ENCODE measurements around the gene TNS1.

TNS1 gene

DNA sequence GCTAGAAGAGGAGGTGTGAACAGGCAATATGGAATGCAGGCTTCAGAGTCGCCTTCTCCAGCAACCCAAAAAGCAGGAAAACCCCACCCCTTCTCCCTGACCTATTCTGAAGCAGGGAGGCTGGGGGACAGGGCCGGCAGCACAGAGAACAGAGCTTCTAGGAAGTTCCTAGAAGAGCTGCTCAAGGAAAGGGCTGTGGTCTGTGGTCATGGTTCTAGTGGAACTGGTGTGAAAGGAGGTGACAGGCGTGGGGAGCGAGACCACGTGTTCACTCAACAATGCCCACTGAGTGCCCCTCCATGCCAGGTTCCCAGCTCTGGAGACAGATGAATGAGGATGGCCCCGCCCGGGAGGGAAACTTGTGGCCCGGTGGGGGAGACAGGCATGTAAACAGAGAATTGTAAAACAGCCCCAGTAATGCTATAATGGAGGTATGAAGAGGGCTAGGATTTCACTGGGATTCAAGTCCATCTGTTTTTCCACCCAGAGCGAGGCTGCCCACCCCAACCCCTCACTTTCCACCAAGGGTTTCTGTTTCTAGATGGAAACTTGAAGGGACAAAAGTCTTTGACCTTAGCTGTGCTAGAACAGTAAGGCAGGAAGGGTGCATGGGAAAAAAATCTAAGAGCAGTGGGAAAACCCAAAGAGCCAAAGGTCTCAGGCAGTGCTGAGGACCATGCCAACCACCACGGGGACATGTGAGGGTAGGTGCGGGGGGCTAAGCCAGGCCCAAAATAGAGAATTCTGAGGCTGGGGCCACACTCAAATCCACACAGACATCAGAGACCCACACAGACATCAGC is 71.8 kb downstream of the TNS1 start:
- DNase-seq (ENCODE audit: low read depth, low spot score), result peak; percentile 44

- peak; percentile 53 for DNase-seq (ENCODE audit: low read depth, low spot score)
Observed at GRCh38 chr2:217929757-217930707, 72.8 kb downstream of the TNS1 start.

GRCh38 chr2:217929272-217929671 is 73.5 kb downstream of the TNS1 start:
- no peak for DNase-seq (ENCODE audit: low read depth, low spot score)

DNA sequence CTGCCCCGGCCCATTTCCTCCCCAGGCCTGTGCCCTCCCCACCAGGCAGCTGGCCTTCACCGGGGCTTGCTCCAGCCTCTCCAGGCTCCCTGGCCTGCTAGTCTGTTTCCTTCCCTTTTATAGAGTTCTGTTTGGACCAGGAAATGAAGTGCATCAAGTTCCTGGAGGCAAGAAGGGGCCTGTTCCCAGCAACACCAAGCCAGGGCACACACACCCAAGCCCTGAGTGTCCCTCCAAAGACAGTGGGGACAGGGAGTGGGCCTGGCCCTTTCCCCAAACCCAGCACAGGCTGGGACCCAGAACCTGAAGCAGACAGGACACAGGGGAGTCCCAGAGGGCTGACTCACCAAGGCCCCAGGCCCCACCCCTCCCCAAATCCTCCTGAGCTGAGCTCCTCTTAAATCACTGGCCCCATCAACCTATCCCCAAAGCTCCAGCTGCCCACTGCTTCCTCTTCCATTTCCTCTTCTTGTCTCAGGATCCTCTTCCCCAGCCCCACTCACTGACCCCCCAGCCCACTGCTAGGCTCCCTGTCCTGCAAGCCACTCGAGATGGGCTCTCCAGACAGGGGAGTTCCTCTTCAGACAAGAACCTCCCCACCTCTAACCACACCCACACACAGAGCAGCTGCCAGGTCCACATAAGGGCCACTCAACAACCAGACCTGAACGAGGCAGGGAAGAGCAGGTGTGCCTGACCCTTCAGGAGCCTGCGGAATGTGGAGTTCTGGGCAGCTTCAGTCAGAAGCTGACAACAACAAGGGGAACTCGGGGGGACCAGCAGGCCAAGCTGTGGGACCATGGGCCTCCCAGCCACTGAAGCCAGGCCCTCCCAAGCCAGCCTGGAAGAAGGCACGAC is 74.2 kb downstream of the TNS1 start:
- no peak for DNase-seq (ENCODE audit: low read depth, low spot score)

DNA sequence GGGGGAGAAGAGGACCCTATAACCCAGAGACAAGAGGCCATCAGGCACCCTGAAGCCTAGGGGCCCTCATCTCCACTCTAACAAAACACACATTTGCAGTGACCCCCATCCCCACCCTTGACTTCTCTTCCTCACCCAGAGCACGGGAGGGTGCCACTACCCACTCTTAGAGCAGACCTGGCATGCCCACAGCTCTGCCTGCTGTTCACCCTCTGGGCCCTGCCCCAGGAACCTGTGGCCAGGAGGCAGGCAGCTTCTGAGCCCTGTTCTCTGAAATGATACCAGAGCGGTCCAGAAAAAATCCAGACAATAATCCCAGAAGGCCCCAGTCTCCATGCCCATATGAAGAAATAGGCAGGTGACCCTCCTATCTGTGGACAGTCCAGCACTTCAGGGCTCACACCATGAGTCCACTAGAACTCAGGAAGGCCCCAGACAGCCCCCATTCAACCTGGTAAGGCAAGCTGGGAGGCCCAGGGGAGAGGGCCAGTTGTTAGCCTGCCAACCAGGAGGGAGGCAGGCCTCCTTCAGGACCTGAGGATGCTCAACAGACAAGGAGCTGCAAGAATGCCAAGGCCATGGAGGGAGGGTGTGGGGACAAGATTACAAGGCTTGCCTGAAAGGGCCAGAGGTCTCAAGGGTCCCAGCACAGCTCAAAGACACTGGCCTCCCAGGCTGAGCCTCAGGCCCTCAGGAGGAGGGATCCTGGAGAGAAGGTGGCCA is 75.0 kb downstream of the TNS1 start:
- no peak for DNase-seq (ENCODE audit: low read depth, low spot score)

DNA sequence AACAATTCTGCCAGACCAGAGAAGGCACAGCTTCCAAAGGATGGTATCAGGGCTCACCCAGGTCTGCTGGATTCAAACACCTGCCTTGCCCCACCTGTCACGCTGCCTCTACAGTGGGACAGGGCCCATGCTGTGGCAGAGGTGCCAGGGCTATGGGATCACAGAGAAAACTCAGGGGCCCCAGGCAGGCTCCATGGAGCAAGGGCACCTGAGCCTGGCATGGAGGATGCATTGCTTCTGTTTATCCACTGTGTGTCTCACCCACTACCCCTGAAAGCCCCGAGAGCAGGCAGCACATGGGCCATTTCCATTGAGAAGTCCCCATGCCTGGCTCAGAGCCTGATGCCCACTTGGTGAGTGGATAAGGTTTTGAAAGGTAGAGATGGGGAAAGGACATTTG is 76.0 kb downstream of the TNS1 start:
- DNase-seq (ENCODE audit: low read depth, low spot score), result no peak

DNA sequence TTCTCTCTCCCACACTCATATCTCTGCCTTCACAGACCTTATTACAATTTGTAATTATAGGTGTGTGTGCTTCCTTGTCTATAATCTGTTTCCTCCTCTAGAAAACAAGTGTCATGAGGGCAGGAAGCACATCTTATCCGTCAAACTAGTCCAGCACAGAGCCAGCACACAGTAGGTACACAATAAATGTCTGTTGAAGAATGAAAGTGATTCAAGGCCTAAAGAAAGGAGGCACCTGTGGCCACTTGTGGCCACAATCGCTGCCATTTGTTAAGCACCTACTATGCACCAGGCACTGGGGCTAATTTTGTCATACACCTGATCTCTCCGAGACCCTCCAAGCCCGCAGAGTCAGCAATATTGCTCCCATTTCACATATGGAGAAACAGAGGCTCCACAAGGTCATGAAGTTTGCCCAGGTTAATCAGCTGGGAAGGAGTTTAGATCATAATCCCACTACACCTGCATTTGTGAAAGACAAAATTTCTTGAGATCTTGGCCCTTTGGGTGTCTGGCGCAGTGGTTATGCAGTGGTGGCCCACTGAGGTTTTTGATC is 78.4 kb downstream of the TNS1 start:
- no peak for DNase-seq (ENCODE audit: low read depth, low spot score)

DNA sequence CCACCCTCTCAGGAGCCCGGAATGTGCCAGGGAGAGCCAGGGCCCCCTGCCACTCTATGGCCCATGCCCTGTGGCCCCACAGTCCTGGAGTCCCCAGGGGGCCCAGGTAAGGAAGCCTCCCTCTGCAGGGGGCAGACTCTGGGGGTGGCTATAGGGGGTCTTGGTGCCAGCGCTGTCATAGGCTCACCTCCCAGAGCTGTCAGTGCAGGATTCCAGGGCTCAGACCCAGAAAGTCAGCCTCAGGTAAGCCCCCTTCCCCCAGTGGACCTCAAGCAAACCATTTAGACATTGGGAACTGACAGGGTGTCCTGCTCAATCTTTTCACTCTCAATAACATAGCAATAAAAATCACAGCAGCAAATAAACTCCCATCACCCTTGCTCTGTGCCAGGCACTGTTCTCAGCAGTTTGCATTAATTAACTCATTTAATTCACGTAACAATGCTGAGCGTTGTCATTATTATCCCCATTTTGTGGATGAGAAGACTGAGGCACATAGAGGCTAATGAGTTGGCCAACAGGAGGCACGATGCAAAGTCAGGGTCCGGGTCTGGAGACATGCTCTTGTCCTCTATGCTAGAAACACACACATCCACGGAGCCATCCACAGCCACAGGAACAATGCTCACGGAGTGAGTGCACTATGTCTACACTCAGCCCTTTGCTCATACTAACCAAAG is 79.6 kb downstream of the TNS1 start:
- no peak for DNase-seq (ENCODE audit: low read depth, low spot score)

GRCh38 chr2:217922101-217923006 is 80.4 kb downstream of the TNS1 start:
- DNase-seq (ENCODE audit: low read depth, low spot score), result peak; percentile 90

DNA sequence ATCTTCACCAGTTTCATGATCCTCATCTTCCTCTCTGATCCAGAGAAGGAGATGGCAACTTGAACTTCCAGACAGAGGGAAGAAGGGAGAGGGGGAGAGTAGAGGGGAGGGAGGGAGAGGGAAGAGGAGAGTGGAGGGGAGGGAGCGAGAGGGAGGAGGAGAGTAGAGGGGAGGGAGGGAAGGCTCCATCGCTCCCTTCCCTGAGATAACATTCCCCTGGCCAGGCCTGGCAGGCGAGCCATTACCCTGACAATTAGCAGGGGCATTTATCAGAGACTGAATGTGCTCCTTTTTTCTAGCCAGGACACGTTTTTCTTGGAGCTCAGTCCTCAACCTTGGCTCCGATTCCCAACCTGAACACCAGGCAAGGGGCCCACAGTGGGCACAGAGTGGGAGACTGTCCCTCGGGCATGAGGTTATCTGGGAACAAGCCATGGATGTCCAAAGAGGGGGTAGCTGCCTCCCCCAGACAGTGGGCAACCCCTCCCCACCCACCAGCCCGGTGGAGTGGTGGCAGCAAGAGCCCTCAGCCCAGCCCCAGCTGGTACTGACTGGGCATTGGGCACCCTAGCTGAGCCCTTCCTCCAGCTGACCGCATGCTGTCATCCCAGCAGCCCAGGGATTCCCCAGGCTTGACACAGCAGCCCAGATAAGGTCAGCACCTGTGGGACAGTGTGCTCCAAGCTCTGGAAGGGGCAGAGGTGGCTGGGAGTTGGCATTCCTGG is 81.8 kb downstream of the TNS1 start:
- DNase-seq (ENCODE audit: low read depth, low spot score), result peak; percentile 76

DNA sequence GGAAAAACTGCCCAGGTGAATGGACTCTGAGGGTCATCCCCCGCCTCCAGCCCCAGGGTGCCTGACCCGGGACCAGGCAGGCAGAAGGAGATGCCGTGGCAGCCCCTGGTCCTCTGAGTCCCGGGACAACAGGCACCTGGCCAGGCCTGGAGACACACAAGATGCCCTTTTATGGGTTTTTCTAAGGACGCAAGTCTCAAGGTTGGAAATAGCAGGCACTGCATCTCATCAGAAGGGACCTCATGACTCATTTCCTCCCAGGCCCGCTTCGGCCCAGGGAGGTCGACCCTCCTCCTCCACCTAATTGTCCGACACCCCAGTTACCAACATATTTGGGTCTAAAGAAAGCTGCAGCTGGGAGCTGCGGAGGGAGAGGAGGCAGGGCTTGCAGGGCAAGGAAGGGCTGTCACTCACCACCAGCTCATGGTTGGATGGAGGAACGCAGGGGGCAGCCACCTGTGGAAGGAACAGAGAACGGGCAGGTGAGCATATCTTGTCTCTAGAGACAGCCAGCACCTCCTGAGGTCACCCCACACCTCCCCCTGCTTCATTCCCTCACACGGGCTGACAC is 82.9 kb downstream of the TNS1 start:
- DNase-seq (ENCODE audit: low read depth, low spot score), result peak; percentile 91

DNA sequence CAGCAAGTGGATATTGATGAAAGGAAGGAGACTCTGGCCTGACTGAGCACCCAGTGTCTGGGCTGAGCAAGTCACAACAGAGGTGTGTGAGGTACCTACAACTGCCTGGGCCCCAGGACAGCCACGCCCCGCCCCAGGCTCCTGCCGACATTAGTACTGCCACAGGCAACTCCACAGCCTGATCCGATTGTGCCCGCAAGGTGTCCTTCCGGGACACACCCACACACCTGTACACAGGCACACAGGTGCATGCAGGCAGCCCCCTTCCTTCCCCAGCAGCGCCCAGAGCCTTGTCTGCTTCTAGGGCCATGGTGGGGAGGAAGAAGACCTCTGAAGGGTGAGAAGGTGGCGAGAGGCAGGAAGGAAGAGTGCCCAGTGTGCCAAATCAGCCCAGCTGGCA is 83.6 kb downstream of the TNS1 start:
- no peak for DNase-seq (ENCODE audit: low read depth, low spot score)

- DNase-seq (ENCODE audit: low read depth, low spot score), result peak; percentile 55
Observed at GRCh38 chr2:217918308-217919024, 84.3 kb downstream of the TNS1 start.

- DNase-seq (ENCODE audit: low read depth, low spot score), result no peak
Observed at GRCh38 chr2:217916504-217917254, 86.1 kb downstream of the TNS1 start.

- no peak for DNase-seq (ENCODE audit: low read depth, low spot score)
Observed at GRCh38 chr2:217915706-217916105, 87.1 kb downstream of the TNS1 start.

- no peak for DNase-seq (ENCODE audit: low read depth, low spot score)
Observed at GRCh38 chr2:217914878-217915277, 87.9 kb downstream of the TNS1 start.

DNA sequence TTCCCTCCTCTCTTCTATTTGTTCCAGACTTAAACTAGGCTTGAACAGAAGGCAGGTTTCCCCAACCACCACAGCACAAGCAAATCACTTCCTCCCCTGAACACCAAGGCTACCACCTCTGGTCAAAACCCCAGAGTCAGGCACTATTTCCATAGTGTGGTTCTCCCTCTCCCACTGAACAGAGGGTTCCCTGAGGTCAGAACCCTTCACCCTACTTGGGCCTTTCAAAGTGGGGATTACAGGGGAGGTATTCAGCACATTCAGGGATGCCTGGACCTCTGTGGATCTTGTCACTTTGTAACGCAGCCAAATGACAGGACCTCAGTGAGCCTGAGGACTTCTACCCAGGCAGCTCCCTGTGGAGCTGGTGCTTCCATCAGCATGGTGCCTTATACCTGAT is 88.7 kb downstream of the TNS1 start:
- DNase-seq (ENCODE audit: low read depth, low spot score), result no peak
